Ishikawa (cell line): Measurements from ENCODE around the gene ZNF805.

Source experiments
- CEBPB ChIP-seq: IDR thresholded peaks from 2 replicates; pipeline ENCODE4 v1.6.1; 2012
- CREB1 ChIP-seq: IDR thresholded peaks from 2 replicates; pipeline ENCODE4 v1.6.1; 2012; ENCODE audit warnings: low read depth
- EP300 ChIP-seq: IDR thresholded peaks from 2 replicates; pipeline ENCODE4 v1.6.1; 2012; ENCODE audit warnings: borderline replicate concordance
- FOXM1 ChIP-seq: IDR thresholded peaks from 2 replicates; pipeline ENCODE4 v1.6.1; 2012; ENCODE audit warnings: low read depth, borderline replicate concordance
- MAX ChIP-seq: IDR thresholded peaks from 2 replicates; pipeline ENCODE4 v1.6.1; 2012
- RAD21 ChIP-seq: IDR thresholded peaks from 2 replicates; pipeline ENCODE4 v1.6.1; 2012; ENCODE audit warnings: low read depth
- REST ChIP-seq: IDR thresholded peaks from 2 replicates; pipeline ENCODE4 v1.6.1; 2012; ENCODE audit warnings: low read depth, mild to moderate bottlenecking
- TAF1 ChIP-seq: IDR thresholded peaks from 2 replicates; pipeline ENCODE4 v1.6.1; 2012; ENCODE audit warnings: low read depth, mild to moderate bottlenecking
- TCF12 ChIP-seq: IDR thresholded peaks from 2 replicates; pipeline ENCODE4 v1.6.1; 2012; ENCODE audit warnings: low read depth
- TEAD4 ChIP-seq: IDR thresholded peaks from 2 replicates; pipeline ENCODE4 v1.6.1; 2012
- USF1 ChIP-seq: IDR thresholded peaks from 2 replicates; pipeline ENCODE4 v1.6.1; 2012
- YY1 ChIP-seq: IDR thresholded peaks from 2 replicates; pipeline ENCODE4 v1.6.1; 2012; ENCODE audit warnings: low read depth
- ZBTB7A ChIP-seq: IDR thresholded peaks from 2 replicates; pipeline ENCODE4 v1.6.1; 2012; ENCODE audit warnings: low read depth

- TF ChIP-seq TAF1 (no peak), CEBPB (no peak), CREB1 (no peak), TCF12 (no peak), YY1 (no peak), REST (no peak), EP300 (no peak), ZBTB7A (no peak), TEAD4 (no peak), RAD21 (no peak), MAX (no peak), USF1 (no peak), FOXM1 (no peak)
These were observed 40.5 kb downstream of the ZNF805 start for GRCh38 chr19:57280962-57281400.
